ENCODE data around the gene PCBD1.

PCBD1 gene

DNA sequence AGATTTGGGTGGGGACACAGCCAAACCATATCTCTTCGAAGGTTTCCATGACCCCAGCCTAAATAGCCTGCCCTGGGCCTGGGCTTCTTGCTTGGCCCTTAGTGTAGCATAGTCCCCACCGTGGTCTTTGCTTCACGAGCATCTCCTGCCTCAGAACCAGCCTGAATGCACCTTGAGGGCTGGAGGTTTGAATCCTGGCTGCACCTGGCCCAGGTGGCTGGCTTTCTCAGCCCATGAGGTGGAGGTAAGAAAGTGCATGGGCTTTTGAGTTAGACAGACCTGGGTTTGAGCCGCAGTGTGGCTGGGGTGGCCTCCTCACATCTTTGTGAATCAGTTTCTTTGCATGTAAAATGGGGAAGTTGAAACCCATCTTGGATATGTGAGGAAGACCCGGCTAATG, 24.2 kb upstream of the PCBD1 start:
- TF ChIP-seq ZFX (IDR thresholded peaks at IDR 0.05): no peak
- TF ChIP-seq, protein P1, sequence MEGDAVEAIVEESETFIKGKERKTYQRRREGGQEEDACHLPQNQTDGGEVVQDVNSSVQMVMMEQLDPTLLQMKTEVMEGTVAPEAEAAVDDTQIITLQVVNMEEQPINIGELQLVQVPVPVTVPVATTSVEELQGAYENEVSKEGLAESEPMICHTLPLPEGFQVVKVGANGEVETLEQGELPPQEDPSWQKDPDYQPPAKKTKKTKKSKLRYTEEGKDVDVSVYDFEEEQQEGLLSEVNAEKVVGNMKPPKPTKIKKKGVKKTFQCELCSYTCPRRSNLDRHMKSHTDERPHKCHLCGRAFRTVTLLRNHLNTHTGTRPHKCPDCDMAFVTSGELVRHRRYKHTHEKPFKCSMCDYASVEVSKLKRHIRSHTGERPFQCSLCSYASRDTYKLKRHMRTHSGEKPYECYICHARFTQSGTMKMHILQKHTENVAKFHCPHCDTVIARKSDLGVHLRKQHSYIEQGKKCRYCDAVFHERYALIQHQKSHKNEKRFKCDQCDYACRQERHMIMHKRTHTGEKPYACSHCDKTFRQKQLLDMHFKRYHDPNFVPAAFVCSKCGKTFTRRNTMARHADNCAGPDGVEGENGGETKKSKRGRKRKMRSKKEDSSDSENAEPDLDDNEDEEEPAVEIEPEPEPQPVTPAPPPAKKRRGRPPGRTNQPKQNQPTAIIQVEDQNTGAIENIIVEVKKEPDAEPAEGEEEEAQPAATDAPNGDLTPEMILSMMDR (conservative IDR thresholded peaks at IDR 0.05): no peak

DNA sequence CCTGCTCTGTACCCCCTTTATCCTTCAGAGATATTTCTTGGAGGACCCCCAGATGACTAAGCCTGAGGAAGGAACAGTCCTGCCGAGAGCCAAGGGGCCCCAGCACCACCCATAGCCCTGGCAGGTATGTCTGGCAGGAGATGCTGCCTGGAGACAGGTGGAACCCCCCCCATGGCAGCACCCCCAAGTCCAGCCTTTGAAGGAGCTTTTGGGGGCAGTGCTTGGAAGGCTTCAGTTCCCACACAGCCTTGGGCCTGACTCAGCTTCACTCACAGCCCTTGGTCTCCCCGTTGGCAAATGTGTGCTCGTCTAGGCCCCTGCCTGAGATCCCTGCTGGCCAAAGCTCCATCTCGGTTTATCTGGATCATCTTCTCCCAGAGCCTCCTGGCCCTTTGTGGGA, 23.0 kb upstream of the PCBD1 start:
- no peak overlapping the region for H3K27ac ChIP-seq
- TF ChIP-seq, protein P1 (conservative IDR thresholded peaks at IDR 0.05): no peak
- no peak for TF ChIP-seq ZFX (IDR thresholded peaks at IDR 0.05)

More for the DNA sequence above, 24.2 kb upstream of the PCBD1 start:
- H3K27ac ChIP-seq: no peak overlapping the region

DNA sequence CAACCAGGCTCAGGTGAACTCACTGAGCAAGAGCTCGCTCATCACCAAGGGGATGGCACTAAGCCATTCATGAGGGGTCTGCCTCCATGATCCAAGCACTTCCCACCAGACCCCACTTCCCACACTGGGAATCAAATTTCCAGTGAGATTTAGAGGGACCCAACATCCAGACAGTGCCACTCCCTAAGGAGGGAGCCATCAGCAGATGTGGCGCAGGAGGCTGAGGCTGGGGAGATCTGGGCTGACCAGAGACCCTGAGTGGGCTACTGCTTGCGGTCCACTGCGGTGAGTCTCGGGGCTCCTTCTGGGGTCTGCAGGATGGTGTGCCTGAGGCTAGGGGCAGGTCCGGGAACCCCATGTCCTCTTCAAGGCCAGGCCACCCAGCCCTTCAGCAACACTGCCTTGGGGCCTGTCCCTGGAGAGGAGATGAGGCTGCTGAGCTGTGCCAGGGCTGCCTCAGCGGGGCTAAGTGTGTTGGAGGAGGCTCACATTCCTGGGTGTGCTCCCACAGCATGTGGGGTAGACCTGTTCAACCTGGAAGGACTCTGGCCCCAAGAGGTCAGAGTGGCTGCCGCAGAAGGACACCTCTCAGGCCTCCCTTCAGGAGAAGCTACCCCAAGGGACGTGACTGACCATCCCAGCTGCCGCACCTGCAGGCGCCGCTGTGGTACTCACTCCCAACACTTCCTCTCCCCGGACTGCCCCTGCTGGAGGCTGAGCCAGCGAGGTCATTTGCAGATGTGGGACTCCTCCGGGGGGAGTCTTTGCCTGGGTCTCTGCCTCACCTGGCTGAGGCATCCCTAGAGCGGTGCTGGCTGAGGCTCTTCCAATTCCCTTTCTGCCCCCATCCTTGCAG, 22.3 kb upstream of the PCBD1 start:
- no peak overlapping the region for H3K27ac ChIP-seq
- TF ChIP-seq, protein P1 (conservative IDR thresholded peaks at IDR 0.05): no peak
- TF ChIP-seq ZFX (IDR thresholded peaks at IDR 0.05): no peak

DNA sequence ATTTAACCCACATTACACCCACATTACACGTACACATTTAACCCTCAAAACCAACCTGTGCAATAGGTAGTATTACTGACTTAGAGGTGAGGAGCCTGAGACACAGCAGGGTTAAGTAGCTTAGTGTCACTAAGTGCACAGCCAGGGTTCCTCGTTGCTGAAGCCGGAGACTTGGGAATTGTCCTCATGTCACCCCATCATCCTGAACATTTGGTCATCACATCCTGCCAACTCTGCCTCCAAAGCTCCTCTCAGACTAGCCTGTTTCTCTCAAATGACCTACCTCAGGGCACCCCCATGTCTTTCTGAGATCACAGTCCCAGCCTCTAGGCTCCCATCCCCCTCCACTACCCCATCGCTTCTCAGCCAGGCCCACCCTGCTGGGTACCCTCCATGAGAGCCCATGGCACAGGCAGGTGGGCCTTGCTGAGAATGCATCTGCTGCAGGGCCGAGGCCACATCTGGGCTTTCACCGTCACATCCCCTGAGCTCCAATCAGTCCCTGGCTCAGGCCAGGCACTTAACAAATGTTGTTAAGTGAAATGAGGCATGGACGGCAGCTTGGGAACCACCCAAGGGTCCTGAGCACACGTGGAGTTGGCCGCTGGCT, 21.1 kb upstream of the PCBD1 start:
- no peak overlapping the region for H3K27ac ChIP-seq
- TF ChIP-seq ZFX (IDR thresholded peaks at IDR 0.05): no peak
- TF ChIP-seq, protein P1 (conservative IDR thresholded peaks at IDR 0.05): no peak

DNA sequence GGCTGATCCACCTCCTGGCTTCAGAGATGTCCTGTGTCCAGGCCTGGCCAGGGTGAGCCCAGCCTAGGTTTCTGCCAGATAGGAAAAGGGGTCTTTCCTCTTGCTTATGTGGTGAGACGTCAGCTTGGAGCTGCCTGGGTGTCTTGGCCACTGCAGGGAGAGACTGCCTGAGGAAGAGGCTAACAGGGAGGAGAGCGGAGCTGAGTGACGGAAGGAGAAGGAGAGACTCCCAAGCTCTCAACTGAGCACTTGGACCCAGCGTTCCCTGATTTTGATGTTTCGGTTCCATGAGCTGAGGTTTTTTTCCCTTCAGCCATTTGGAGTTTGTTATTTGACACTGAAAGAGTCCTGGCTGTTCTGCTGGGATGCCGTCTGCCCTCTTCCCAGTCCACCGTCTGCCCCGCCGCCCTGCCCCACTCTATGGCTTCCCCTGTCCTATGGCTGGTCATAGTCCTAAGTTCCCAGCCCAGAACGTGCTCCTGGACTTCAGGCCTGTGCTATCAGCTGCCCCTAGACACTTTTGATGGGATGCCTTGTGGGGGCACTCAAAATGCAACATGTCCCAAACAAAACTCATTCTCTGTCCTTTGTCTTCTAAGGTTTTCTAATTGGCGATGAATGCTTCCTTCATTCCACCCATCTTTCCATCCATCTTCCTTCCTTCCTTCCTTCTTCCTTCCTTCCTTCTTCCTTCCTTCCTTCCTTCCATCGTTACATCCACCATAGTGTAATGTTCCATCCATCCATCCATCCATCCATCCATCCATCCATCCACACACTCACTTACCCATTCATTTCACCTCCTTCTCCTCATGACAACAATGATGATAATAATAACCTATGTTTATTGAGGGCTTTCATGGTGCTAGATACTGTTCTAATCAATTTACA, 20.3 kb upstream of the PCBD1 start:
- TF ChIP-seq, protein P1 (conservative IDR thresholded peaks at IDR 0.05): no peak
- no peak for TF ChIP-seq ZFX (IDR thresholded peaks at IDR 0.05)
- H3K27ac ChIP-seq: no peak overlapping the region

DNA sequence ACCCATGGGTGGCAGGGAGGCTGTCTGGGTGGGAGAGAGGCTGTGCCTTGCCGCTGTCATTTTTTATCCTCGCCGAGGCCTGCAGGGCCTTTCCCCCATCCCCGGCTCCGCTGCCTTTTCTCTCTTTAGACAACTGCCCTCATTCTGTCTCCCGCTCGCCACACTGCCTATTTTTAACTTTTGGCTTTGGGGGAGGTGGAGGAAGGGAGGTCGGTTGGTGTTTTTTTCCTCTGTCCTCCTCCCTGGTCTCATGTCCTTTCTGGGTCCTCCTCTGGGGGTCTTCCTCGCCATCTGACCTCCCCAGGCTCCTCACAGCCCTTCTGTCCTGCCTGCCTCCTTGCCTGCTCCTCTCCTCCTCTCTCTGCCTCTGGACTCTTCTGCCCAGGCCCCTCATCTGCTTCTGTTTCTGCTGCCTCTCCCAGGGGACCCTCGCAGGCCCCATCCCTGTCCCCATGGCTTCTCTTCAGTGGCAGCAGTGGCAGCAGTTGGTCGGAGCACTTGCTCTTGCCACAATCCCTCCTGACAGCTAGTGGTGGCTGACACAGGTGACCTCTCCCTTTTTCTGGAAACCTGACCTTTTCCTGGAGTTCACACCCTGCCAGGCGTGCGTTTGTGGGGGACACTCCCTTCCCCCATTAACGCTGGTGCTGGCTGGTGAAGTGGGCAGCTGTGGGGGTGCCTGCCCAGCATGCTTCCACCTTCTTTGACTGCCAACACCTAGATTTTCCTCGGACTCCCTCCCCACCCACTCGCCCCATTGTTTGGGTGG, 19.5 kb upstream of the PCBD1 start:
- TF ChIP-seq ZFX (IDR thresholded peaks at IDR 0.05): no peak
- TF ChIP-seq, protein P1 (conservative IDR thresholded peaks at IDR 0.05): no peak
- H3K27ac ChIP-seq: no peak overlapping the region

Measured in C4-2B (cell line).